BE2C (cell line): ENCODE measurements around the gene UBQLN1.
"Not testable (repeated sequence)": the region's sequence is repeated elsewhere in the genome, so short reads cannot be mapped to it uniquely, and the experiment has no call there.

Experiments
- DNase-seq: peaks from one replicate; pipeline ENCODE4 v3.0.0-alpha.2; 2020
- H3K27me3 ChIP-seq: fragments of 250-450 bp; sonication (Bioruptor Pico); 2 replicates; pipeline ENCODE4 v1.5.1; 2020; ENCODE audit warnings: mild to moderate bottlenecking
- H3K36me3 ChIP-seq: fragments of 250-450 bp; sonication (Bioruptor Pico); 2 replicates; pipeline ENCODE4 v1.5.1; 2020; ENCODE audit warnings: mild to moderate bottlenecking
- H3K4me1 ChIP-seq: fragments of 250-450 bp; sonication (Bioruptor Pico); 2 replicates; pipeline ENCODE4 v1.5.1; 2020
- H3K4me3 ChIP-seq: 2 replicates; pipeline ENCODE4 v1.5.1; 2011; ENCODE audit warnings: low read depth, low read length
- H3K9me3 ChIP-seq: fragments of 250-450 bp; sonication (Bioruptor Pico); 2 replicates; pipeline ENCODE4 v1.5.1; 2020
- TF ChIP-seq, protein P1 (sequence below): IDR thresholded peaks from 2 replicates; pipeline ENCODE4 v1.5.1; 2012; ENCODE audit warnings: mild to moderate bottlenecking, low read depth, low read length

UBQLN1 gene

DNA sequence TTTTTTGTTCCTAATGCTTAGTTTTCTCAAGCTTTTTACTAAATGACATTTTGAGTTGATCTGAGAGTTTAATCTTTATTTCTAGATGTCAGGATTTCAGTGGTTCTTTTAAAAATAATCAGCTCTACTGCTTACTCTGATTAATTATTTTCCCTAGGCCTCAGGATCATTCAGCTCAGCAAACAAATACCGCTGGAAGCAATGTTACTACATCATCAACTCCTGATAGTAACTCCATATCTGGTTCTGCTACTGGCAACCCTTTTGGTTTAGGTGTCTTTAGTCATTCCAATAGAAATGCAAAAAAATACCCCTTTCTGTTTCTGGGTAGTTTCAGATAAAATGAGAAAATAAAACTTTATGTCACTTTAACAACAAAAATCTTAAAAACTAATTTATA, 90.5 kb downstream of the UBQLN1 start:
- no peaks in the 10 kb centered on the region for H3K4me1 ChIP-seq
- H3K27me3 ChIP-seq = no peaks in the 10 kb centered on the region
- no peaks in the 10 kb centered on the region for H3K36me3 ChIP-seq
- H3K9me3 ChIP-seq = no peaks in the 10 kb centered on the region
- TF ChIP-seq, protein P1, sequence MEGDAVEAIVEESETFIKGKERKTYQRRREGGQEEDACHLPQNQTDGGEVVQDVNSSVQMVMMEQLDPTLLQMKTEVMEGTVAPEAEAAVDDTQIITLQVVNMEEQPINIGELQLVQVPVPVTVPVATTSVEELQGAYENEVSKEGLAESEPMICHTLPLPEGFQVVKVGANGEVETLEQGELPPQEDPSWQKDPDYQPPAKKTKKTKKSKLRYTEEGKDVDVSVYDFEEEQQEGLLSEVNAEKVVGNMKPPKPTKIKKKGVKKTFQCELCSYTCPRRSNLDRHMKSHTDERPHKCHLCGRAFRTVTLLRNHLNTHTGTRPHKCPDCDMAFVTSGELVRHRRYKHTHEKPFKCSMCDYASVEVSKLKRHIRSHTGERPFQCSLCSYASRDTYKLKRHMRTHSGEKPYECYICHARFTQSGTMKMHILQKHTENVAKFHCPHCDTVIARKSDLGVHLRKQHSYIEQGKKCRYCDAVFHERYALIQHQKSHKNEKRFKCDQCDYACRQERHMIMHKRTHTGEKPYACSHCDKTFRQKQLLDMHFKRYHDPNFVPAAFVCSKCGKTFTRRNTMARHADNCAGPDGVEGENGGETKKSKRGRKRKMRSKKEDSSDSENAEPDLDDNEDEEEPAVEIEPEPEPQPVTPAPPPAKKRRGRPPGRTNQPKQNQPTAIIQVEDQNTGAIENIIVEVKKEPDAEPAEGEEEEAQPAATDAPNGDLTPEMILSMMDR = no peak
- H3K4me3 ChIP-seq = no peak overlapping the region
- DNase-seq = no peak

- H3K36me3 ChIP-seq, DNase-seq, H3K4me1 ChIP-seq, H3K4me3 ChIP-seq, H3K27me3 ChIP-seq, H3K9me3 ChIP-seq: not testable (repeated sequence)
Measured at GRCh38 chr9:83613298-83613697, 94.5 kb downstream of the UBQLN1 start.
